ENCODE results near the gene ALOX5.

The ALOX5 gene

DNA sequence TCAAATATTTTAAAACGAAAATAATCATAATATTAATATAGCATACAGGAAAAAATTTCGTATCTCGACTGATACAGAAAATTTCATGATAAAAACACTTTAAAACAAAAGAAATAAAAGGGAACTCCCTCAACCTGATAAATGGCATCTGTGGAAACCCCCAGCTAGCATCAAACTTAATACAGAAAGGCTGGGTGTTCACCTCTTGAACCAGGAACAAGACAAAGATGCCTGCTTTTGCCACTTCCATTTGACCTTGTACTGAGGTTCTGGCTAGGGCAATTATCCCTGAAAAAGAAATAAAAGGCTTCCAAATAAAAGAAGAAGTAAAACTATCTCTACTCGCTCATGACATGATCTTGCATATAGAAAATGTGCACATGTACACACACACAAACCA lies 2.5 kb upstream of the ALOX5 start:
- H3K27ac ChIP-seq (replicated peaks): no peak overlapping the region
- TF ChIP-seq SPI1 (IDR thresholded peaks at IDR 0.05; ENCODE audit: borderline replicate concordance, low read depth) (no peak), GABPA (IDR thresholded peaks at IDR 0.05; ENCODE audit: low read depth) (no peak), POLR2AphosphoS5 (IDR thresholded peaks at IDR 0.05; ENCODE audit: low read depth) (no peak)
- DNase-seq (ENCODE audit: low read depth in 1 of 2, low spot score in 1 of 2): no peak
- H3K27me3 ChIP-seq (ENCODE audit: insufficient read depth, poor library complexity, severe bottlenecking): no peaks in the 10 kb centered on the region
- no peak overlapping the region for H3K4me3 ChIP-seq (replicated peaks; ENCODE audit: insufficient read depth, low read length)

GRCh38 chr10:45372251-45372951 lies 1.6 kb upstream of the ALOX5 start:
- no peak overlapping the region for H3K4me3 ChIP-seq (replicated peaks; ENCODE audit: insufficient read depth, low read length)
- TF ChIP-seq SPI1 (IDR thresholded peaks at IDR 0.05; ENCODE audit: borderline replicate concordance, low read depth) (no peak), POLR2AphosphoS5 (IDR thresholded peaks at IDR 0.05; ENCODE audit: low read depth) (no peak), GABPA (IDR thresholded peaks at IDR 0.05; ENCODE audit: low read depth) (no peak), REST (IDR thresholded peaks at IDR 0.05; ENCODE audit: insufficient replicate concordance, low read depth) (no peak)
- TF ChIP-seq, protein P1, sequence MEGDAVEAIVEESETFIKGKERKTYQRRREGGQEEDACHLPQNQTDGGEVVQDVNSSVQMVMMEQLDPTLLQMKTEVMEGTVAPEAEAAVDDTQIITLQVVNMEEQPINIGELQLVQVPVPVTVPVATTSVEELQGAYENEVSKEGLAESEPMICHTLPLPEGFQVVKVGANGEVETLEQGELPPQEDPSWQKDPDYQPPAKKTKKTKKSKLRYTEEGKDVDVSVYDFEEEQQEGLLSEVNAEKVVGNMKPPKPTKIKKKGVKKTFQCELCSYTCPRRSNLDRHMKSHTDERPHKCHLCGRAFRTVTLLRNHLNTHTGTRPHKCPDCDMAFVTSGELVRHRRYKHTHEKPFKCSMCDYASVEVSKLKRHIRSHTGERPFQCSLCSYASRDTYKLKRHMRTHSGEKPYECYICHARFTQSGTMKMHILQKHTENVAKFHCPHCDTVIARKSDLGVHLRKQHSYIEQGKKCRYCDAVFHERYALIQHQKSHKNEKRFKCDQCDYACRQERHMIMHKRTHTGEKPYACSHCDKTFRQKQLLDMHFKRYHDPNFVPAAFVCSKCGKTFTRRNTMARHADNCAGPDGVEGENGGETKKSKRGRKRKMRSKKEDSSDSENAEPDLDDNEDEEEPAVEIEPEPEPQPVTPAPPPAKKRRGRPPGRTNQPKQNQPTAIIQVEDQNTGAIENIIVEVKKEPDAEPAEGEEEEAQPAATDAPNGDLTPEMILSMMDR (IDR thresholded peaks at IDR 0.05; ENCODE audit: insufficient read depth, low read length): no peak
- no peak overlapping the region for H3K27ac ChIP-seq (replicated peaks)
- DNase-seq (ENCODE audit: low read depth in 1 of 2, low spot score in 1 of 2): no peak
- no peaks in the 10 kb centered on the region for H3K27me3 ChIP-seq (ENCODE audit: insufficient read depth, poor library complexity, severe bottlenecking)

DNA sequence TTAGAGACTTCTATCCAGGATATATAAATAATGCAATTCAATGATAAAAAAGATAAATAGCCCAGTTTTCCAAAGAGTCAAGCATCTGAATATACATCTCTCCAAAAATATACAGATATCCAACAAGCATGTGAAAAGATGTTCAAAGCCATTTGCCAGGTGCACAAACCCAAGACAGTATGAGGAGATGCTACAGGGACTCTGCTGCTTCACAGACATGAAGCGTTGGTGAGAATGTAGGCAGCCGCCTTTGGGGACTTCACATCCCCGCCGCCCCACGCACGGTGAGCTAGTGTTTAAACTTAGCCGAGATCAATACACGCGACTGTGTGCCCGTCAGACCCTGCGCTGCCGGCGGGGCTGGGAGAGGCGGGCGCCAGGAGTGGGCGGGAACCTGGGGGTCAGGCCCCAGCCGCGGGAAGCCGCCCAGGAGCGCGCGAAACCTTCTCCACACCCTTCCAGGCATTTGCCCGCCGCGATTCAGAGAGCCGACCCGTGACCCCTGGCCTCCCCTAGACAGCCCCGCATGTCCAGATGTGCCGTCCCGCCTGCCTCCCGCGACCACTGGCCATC lies 927 bp upstream of the ALOX5 start:
- no peak for DNase-seq (ENCODE audit: low read depth in 1 of 2, low spot score in 1 of 2)
- H3K4me3 ChIP-seq (replicated peaks; ENCODE audit: insufficient read depth, low read length): no peak overlapping the region
- H3K27me3 ChIP-seq (ENCODE audit: insufficient read depth, poor library complexity, severe bottlenecking): no peaks in the 10 kb centered on the region
- TF ChIP-seq, protein P1 (IDR thresholded peaks at IDR 0.05; ENCODE audit: insufficient read depth, low read length): no peak
- TF ChIP-seq REST (IDR thresholded peaks at IDR 0.05; ENCODE audit: insufficient replicate concordance, low read depth): no peak
- no peak for TF ChIP-seq POLR2AphosphoS5 (IDR thresholded peaks at IDR 0.05; ENCODE audit: low read depth)
- no peak for TF ChIP-seq GABPA (IDR thresholded peaks at IDR 0.05; ENCODE audit: low read depth)
- no peak for TF ChIP-seq SPI1 (IDR thresholded peaks at IDR 0.05; ENCODE audit: borderline replicate concordance, low read depth)
- H3K27ac ChIP-seq (replicated peaks): no peak overlapping the region

- Histone ChIP-seq H3K27me3 (ENCODE audit: insufficient read depth, poor library complexity, severe bottlenecking) (no peaks in the 10 kb centered on the region), H3K27ac (replicated peaks) (peak overlapping the region; percentile 72), H3K4me3 (replicated peaks; ENCODE audit: insufficient read depth, low read length) (peak overlapping the region; percentile 67)
- TF ChIP-seq SPI1 (IDR thresholded peaks at IDR 0.05; ENCODE audit: borderline replicate concordance, low read depth) (no peak), POLR2AphosphoS5 (IDR thresholded peaks at IDR 0.05; ENCODE audit: low read depth) (no peak), REST (IDR thresholded peaks at IDR 0.05; ENCODE audit: insufficient replicate concordance, low read depth) (no peak), GABPA (IDR thresholded peaks at IDR 0.05; ENCODE audit: low read depth) (no peak)
- TF ChIP-seq, protein P1 (IDR thresholded peaks at IDR 0.05; ENCODE audit: insufficient read depth, low read length): no peak
- no peak for DNase-seq (ENCODE audit: low read depth in 1 of 2, low spot score in 1 of 2)
These were observed 485 bp downstream of the ALOX5 start for GRCh38 chr10:45374350-45375052.
